Measurements from ENCODE around the gene CLEC2L.

- TF ChIP-seq, protein P1, sequence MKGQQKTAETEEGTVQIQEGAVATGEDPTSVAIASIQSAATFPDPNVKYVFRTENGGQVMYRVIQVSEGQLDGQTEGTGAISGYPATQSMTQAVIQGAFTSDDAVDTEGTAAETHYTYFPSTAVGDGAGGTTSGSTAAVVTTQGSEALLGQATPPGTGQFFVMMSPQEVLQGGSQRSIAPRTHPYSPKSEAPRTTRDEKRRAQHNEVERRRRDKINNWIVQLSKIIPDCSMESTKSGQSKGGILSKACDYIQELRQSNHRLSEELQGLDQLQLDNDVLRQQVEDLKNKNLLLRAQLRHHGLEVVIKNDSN (IDR thresholded peaks at IDR 0.05), result no peak
- no peak for TF ChIP-seq RAD21 (IDR thresholded peaks at IDR 0.05; ENCODE audit: low read depth)
These were observed 59.2 kb downstream of the CLEC2L start for GRCh38 chr7:139582671-139583155.

All from Ishikawa (cell line).